DND-41 (cell line): Measurements from ENCODE around the gene PRKCE.

Experiments used
- CTCF ChIP-seq: IDR thresholded peaks from 2 replicates; pipeline ENCODE4 v1.5.1; 2012; ENCODE audit warnings: borderline replicate concordance, low read length, moderate library complexity, mild to moderate bottlenecking; ENCODE audit not compliant: poor library complexity, severe bottlenecking; ENCODE audit errors: extremely low read depth
- EZH2 ChIP-seq: IDR thresholded peaks from 3 replicates; pipeline ENCODE4 v1.6.1; 2012; ENCODE audit warnings: borderline replicate concordance, low read depth, mild to moderate bottlenecking, moderate library complexity, low read length, inconsistent platforms; ENCODE audit not compliant: severe bottlenecking

- TF ChIP-seq CTCF (no peak), EZH2 (no peak)
Observed at GRCh38 chr2:46125798-46126197, 474.3 kb downstream of the PRKCE start.
